ENCODE data around the gene RNF13.

GRCh38 chr3:149790698-149791097, 22.3 kb upstream of the RNF13 start:
- no peak for TF ChIP-seq TCF12 (IDR thresholded peaks at IDR 0.05; ENCODE audit: low read depth)
- no peak for TF ChIP-seq RAD21 (IDR thresholded peaks at IDR 0.05; ENCODE audit: low read depth)
- TF ChIP-seq EP300 (IDR thresholded peaks at IDR 0.05; ENCODE audit: borderline replicate concordance): no peak
- no peak for TF ChIP-seq USF1 (IDR thresholded peaks at IDR 0.05)
- TF ChIP-seq, protein P1, sequence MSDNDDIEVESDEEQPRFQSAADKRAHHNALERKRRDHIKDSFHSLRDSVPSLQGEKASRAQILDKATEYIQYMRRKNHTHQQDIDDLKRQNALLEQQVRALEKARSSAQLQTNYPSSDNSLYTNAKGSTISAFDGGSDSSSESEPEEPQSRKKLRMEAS (IDR thresholded peaks at IDR 0.05): no peak
- no peak for TF ChIP-seq YY1 (IDR thresholded peaks at IDR 0.05; ENCODE audit: low read depth)
- no peak for TF ChIP-seq EGR1 (IDR thresholded peaks at IDR 0.05)
- TF ChIP-seq CEBPB (IDR thresholded peaks at IDR 0.05): no peak
- TF ChIP-seq NFIC (IDR thresholded peaks at IDR 0.05): no peak
- TF ChIP-seq FOXM1 (IDR thresholded peaks at IDR 0.05; ENCODE audit: borderline replicate concordance, low read depth): no peak
- TF ChIP-seq, protein P2, sequence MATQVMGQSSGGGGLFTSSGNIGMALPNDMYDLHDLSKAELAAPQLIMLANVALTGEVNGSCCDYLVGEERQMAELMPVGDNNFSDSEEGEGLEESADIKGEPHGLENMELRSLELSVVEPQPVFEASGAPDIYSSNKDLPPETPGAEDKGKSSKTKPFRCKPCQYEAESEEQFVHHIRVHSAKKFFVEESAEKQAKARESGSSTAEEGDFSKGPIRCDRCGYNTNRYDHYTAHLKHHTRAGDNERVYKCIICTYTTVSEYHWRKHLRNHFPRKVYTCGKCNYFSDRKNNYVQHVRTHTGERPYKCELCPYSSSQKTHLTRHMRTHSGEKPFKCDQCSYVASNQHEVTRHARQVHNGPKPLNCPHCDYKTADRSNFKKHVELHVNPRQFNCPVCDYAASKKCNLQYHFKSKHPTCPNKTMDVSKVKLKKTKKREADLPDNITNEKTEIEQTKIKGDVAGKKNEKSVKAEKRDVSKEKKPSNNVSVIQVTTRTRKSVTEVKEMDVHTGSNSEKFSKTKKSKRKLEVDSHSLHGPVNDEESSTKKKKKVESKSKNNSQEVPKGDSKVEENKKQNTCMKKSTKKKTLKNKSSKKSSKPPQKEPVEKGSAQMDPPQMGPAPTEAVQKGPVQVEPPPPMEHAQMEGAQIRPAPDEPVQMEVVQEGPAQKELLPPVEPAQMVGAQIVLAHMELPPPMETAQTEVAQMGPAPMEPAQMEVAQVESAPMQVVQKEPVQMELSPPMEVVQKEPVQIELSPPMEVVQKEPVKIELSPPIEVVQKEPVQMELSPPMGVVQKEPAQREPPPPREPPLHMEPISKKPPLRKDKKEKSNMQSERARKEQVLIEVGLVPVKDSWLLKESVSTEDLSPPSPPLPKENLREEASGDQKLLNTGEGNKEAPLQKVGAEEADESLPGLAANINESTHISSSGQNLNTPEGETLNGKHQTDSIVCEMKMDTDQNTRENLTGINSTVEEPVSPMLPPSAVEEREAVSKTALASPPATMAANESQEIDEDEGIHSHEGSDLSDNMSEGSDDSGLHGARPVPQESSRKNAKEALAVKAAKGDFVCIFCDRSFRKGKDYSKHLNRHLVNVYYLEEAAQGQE (IDR thresholded peaks at IDR 0.05; ENCODE audit: low read depth): no peak
- TF ChIP-seq CREB1 (IDR thresholded peaks at IDR 0.05; ENCODE audit: low read depth): no peak
- no peak for TF ChIP-seq TAF1 (IDR thresholded peaks at IDR 0.05; ENCODE audit: low read depth)
- TF ChIP-seq ZBTB7A (IDR thresholded peaks at IDR 0.05; ENCODE audit: low read depth): no peak
